Stimulated activated CD4-positive, alpha-beta T cell treated with anti-CD3 and anti-CD28 coated beads, TNF-alpha, amount 100 ng/mL, for 4 hours (primary cell): ENCODE measurements around the gene IL1RAPL1.

ENCODE experiments used
- DNase-seq, 3 experiments: peaks; one replicate each; pipeline ENCODE4 v3.0.0-alpha.2; 2020; ENCODE audit warnings: low read depth in 3 of 3

The IL1RAPL1 gene

DNA sequence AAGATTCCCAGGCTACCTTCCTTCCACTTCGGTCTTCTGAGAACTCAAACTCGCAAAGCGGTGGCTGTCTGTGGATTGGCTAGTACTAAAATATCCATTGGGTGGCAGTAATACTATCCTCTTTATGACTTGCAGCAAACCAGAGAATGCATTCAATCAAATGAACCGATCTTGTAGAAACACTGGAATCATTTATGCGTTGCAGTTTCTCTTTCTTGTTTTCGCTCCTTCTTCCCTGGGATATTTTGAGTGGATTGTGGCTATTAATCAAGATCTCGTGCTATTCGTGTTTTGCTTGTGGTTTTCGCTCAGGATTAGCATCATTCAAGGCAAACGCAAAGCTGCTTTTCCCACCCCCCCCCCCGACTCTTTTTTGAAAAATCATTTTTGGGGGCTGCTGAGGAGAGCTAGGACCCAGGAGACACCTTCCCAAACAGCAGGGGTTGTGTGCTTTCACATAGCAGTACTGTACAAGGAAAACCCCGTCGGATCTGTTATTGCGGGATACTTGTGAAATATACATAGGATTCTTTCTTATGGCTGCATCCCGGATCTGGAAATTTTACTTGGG, at the start of gene IL1RAPL1:
Gene IL1RAPL1, plus strand, starts transcription at position 466 of the 571 bp plus-strand sequence.
- DNase-seq: no peak

DNA sequence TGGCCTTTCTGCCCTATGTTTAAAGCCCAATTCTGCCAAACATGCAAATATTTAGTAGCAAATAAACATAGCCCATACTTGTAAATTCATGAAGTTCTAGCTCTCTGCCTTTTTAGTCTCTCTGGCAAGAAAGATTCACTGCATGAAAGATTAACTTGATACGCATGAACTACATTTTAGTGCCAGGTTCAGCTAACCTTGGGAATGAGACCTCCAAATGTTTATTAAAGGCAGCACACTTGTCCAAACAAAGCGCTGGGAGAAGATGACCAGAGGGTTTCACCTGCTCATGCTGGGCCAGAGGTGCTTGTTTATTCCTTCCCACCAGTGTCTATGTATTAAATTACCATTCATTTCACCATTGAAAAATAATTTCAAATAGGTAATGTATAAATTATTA, 44.5 kb upstream of the IL1RAPL1 start:
- DNase-seq: no peak

DNA sequence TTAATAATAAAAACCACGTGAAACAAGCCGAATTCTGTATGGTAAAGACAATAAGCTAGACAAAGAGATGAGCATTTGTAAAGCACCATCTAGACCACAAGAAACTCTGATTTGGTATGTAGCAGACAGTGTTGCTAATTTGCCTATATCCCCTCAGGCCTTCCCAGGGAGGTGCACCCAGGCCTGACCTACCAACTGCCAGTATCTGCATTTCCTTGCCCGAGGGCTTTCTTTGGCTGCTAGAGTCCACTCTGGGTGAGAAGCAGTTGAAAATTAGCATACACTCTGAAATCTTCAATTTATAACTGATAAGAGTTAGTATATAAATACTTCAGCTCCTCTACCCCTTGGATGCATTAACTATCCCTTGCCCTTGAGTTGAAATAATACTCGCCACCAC, 37.4 kb upstream of the IL1RAPL1 start:
- no peak for DNase-seq

DNA sequence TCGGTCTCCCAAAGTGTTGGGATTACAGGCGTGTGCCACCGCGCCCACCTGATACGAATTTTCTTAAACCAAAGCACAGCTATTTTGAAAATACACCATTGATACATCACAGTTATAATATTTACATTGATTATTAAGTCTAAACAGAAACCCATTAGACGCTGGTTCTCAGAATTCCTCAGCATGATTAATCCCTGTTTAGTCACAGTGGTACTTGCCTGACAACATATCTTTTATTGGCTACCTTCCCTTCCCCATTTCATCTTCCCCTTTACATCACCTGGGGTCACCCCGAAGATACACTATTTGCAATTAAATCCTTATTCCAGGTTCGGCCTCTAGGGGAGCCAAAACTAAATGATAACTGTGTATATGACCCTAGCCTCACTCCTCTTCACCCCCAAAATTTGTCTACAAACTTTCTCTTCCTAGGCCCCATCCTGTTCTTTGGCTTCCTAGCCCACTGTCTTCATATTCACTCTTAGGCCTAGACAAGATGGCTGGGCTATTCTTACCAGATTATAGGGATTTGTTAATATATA, 36.8 kb upstream of the IL1RAPL1 start:
- DNase-seq: no peak

DNA sequence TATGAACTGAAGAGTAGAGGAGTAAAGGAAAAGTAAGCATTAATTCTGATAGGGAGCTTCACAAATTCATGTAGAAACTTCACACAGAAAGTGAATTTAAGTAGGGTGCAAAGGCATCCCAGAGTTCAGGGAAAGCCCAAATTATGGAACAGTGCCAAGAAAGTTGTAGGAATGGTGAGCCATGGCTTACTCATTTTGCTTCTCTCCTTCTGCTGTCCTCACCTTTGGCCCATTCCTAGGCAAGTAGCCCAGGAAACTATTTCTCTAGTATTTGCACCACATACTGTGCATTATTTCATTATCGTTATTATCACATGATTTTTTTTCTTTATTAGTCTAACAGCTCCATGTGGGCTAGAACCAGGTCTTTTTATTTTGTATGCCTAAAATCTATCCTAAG, 34.9 kb upstream of the IL1RAPL1 start:
- DNase-seq: no peak

DNA sequence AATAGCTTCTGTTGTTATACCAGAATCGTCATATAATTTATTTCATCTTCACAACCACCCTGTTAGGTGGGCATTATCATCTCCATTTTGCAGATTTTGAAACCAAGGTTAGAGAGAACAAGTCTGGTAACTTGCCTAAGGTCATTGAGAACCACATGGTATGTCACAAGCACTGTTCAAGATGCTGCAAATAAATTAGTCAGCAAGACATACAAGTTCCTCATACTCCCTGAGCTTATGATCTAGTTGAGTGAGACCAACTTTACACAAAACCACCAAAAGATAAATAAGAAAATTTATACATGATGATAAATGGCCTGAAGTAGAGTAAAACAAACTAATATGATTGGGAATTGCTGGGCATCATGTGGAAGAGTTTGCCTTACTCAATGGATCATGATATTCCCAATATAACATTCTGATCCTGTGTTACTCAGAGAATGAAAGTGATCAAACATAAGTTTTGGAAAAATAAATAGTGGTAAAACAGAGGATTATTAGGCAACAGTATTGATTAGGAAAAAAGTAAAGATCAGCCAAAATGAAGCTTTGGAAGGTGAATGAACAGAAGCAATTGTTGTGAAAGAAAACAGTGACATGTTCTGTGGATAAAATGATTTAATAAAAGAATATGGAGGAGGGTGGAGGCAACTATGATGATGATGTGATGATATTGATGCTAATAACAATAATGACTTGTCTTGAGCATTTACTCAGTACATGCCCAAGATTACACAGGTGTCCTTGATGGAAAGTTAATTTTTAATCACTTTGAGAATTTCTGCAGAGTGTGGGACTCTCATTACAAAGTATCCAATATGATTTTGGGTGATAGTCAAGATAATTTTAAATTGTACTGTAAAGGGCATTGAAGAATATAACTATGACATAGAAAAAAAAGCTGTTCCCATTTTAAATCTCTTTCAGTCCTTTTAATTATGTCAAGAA, 34.1 kb upstream of the IL1RAPL1 start:
- no peak for DNase-seq

DNA sequence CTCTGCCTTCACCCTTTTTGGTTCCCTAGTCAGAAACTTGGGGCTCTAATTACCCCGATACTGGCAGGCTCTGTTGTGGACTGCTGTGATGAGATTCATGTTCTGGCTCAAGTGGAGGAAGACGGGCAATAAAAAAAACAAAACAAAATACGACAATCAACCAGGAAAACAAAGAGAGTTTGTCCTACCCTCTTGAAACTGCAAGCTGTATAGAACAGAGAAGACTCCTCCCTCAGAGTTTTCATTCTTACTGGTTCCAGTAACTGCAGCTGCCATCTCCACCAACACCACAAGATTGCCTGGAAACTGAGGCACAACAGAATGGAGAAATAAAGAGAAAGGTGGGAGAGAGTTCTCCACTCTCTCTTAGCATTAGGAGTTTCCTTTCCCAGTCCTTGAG, 11.1 kb upstream of the IL1RAPL1 start:
- DNase-seq: no peak

DNA sequence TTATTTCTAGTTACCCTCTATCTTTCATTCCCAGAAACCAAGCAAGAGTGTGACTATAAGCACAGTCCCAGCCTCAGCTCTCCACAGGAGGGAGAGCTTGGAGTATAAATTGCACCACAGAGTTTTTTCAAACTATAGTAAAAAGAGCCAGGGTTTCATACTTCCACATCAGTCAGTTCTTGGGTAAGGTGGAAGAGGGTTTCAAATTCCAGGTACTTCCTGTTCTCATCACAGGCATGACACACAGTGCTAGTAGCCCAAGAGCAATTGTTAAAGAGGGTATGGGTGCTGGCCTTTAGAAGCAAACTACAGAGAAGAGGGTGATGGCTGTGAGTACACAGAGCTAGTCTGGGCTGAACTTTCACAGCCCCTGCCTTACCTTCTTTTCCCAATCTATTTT, 5.7 kb upstream of the IL1RAPL1 start:
- DNase-seq: no peak

DNA sequence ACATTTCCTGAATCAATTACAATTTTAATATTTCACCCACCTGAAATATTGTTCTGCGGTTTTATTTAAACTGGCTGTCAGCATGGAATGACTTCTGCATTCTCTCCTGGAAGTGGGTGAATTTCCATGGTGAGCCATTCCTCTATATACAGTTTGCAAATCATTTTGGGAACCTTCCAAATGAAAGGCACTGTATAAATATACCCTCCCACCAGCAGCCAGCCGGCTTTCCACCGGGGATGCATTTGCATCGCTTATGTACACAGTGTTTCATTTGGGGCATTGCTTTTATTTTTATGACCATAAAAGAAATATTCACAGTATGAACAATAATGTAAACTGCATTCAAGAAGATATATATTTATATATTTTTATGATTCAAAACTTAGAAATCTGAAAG, 4.7 kb upstream of the IL1RAPL1 start:
- no peak for DNase-seq

DNA sequence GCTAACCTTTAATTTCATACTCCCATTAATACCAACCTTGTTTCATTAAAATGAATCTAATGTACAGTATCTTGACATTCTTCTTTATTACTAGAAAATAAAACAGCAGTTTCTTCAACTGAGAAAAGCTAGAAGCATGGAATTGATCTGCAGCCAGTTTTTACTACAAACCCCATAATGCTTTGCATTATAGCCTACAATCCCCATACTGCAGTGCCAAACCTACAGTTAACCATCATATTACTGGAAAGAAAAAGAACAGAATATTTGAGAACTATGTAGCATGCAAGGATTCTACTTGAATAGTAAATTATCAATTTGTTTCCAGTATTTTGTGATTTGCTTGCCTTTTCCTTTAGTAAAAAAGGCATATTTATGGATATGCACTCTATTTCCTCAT, 3.2 kb upstream of the IL1RAPL1 start:
- DNase-seq: no peak

DNA sequence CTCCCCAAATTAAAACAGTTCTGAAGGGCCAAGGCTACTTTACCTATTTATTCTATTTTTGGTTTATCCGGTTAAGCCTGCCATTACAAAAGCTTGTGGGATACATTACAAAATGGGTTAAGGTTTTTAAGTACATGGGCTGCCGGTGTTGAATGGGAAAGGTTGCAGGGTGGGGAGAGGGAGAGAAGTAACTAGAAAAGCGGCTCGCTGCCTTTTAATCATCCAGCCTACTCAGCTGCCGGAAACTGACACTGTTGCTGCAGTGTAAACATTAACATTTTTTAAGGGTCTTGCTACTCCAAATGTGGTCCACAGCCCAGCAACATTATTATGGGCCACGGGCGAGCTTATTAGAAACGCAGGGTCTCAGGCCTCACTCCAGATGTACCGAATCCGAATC, 1.5 kb upstream of the IL1RAPL1 start:
- DNase-seq: no peak

DNA sequence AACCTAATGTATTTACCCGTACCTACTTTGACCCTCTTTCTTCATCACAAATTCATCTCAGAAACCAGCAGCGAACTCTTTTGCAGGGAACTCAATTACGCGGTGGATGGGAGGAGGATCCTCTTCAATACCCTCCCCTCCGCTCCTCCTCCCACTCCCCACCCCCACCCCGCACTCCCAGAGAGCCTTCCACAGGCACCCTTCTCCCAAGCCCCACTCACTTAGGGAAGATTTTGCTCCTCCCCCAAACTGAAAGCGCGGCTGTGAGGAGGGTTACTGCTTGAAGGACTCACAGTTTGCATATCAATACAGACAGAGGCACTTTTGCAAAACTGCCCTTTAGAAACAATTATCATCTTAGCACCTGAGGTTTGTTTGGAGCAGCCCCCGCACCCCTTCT, 960 bp upstream of the IL1RAPL1 start:
- no peak for DNase-seq

DNA sequence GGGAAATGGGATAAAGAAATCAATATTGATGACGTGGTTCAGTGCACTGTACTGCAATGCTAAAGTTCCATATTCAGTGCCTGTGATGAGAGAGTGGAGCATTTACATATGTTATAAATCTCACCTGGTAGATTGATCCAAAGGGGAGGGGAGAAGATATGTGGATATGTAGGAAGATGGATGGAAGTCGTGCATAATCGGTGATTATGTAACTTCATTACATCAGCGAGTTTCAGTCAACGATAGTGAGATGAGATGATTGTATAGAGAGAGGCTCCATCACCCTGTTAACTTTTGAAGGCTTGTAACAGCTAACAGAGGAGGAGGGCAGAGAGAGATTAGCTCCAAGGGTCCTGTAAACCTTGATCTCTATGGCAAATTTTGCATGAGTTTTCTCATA, 1.8 kb downstream of the IL1RAPL1 start:
- no peak for DNase-seq

DNA sequence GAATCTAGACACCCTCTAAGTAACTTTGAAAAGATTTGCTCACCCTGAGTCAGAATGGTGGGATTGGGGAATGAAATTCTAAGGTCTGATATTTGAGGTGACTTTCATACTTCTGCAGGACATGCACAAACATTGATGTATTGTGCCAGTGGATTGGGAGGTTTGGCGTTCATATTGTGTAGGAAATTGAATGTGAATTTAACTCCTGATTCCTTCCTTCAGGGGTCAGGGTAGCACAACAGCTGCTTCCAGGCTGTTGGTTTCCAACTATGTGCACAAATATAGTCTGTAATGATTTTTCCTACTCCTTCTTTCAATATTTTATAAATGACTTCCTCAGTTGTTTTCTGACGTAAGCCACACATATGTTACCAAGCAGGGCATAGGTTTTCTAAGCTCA, 3.1 kb downstream of the IL1RAPL1 start:
- no peak for DNase-seq

DNA sequence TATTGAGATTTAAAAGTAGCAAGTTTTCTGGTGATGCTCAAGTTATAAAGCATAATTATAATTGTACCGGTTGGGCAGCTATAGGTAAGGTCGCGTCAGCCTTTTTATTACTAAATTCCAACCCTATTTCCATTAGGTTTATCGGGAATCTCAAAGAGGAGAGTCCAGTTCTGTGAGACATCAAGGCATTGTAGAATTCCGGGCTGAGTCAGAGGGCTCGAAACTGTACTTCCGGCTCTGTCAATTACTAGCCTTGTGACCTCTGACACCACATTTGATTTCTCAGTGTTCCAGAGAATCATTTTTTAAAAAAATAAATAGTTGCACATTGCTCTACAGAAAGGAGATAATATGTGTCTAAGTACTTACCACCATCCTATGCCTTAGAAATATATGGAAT, 4.3 kb downstream of the IL1RAPL1 start:
- no peak for DNase-seq

DNA sequence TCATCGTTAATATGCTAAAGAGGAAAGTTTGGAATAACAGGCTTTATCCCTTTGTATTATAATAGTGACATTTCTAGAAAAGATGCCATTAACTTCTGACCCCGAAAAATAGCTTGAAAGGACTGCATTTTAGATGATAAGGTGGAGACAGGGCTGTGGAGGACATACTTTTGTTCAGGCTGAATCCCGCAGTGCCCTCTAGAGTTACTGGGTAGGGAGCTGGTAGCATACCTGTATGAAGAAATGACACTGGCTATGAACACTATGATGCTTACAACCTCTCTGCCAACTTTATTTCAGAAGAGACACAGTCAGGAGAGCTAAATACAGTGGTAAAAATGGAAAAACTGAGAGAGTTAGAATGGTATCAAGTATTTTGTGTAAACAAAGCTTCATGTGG, 8.1 kb downstream of the IL1RAPL1 start:
- no peak for DNase-seq

DNA sequence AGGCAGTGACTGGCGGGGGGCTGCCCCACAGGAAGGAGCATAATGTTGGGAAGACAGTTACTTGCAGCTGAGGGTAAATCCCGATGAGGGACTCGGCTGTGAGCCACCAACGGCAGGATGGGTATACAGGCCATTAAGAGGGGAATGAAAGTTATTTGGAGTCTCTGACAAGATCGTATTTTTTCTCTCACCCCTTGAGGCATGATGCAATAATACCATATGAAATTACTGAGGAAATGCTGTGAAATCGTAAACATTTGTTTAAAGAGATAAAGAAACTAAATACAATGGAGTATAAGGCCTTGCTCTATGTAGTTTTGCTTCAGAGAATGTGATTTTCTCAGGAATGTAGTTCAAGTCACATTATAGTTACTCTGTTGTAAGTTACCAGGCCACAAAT, 12.7 kb downstream of the IL1RAPL1 start:
- DNase-seq: no peak

DNA sequence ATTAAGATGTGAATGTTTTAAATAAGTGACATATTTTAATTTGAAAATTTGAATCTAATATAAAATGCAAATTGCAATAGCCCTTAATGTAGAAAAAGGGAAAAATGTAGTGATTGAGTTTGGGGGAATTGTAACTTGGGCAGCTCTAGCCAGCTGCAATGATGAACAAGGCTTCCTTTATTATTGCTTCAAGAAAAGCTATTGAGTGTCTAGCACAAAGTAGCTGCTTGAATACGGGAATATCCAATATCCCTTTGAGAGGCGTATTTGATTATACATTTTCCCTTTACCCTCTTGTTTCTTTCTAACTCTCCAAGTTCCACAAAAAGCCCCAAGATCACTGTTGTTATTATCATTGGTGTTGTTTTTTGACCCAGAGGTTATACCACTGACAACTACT, 21.8 kb downstream of the IL1RAPL1 start:
- no peak for DNase-seq

DNA sequence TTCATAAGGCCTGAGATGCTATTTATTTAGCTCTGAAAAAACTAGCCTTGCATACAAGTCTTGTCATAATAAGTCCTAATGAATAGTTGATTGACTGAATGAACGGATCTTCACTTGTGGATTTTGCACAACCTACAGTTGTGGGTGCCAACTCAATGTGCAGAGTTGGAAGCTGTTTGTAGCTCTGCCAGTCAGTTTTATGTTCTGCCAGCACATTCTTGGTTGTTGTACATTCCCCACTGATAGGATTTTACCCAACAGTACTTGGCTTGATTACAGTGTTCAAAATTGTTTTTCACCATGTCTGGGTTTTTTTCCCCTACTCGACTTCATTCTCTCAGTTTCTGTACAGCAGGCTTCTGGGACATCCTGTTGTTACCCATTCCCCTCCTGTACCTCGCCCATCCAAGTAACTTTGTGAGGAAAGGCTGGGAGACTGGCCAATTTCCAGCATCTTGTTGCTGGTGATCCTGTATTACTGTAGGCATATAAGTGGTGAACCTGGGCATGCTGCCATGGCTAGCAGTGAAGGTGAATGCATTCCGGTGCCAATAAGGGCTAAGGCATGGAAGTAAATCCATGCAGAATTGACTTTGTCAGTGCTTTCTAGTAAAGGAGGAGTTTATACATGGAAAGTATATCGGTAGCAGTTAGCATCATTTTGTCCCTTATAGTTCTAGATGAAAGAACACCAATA, 22.8 kb downstream of the IL1RAPL1 start:
- DNase-seq: no peak

DNA sequence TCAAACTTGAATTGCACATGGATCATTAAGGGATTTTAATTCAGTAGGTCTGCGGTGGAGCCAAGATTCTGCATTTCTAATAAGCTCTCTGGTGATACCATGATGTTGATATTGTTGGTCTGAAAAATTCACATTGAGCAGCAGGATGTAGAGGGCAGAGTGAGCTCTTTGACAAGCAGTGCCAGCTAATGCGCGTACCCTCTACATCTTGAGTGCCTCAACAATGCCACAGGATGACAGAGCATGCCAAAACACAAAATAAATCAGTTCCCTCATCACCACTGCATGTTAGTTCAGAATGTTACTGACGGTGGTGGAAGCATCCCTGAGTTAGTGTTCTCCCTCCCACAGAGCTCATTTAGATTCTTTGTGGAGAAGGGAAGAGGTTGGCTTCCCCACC, 23.5 kb downstream of the IL1RAPL1 start:
- no peak for DNase-seq

DNA sequence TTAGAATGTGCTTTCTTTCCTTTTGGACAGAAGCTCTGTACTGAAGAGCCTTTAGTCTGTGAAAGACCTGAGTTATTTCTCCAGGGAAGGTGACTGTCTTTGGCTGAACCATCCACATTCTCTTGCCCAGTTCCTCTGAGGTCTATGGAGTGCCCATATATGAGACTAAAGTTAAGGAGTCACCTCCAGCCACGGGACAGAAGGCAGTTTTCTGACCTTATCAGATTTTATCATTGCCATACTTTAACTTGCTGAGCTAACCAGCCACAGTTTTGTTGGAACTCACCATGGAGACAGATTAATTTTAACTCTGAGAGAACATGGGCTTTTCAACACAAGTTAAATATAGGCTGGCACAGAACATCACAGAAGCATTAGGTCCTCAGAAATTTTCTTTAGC, 26.3 kb downstream of the IL1RAPL1 start:
- no peak for DNase-seq

DNA sequence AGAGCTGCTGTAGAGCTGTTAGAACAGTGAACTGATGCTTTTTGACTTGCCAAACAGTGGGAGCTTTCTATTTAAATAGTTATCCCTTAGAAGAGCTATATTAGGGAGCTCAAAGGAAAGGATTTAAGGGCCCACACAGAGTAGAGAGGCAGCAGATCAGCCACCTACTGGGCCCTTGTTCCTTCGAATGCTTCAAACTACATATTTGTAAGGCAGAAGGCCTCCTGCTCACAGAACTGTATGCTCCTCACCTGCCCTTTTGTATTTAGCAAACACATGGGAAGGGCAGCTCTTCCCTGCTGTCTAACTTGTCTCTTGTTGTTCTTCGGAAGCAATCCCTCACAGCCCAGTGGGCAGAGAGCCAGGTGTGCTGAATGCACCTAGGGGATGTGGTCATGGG, 38.0 kb downstream of the IL1RAPL1 start:
- no peak for DNase-seq

DNA sequence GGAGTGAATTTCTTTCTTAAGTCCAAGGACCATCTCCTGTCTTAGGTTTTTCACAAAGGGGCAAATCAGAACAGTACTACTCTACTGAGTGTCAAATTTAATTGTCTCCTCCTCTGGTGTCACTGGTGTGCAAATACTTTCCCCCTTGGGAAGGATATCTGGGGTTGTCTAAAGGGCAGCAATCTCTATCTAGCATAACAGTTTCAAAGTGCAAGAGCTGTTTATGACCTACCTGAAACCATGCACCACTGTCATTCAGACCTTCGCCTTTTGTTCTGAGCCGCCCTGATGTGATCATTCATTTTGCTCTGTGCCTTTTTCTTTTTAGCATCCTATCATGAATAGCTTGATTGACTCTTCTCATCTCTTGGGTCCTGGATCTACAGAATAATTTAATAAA, 39.3 kb downstream of the IL1RAPL1 start:
- no peak for DNase-seq
